Neuronal stem cell (in vitro differentiated cells): Measurements from ENCODE around the gene TNRC6B.

Experiments used
- DNase-seq: peaks from one replicate; pipeline ENCODE4 v3.0.0-alpha.2; 2013; ENCODE audit warnings: low spot score
- H2AFZ ChIP-seq: one replicate; pipeline ENCODE4 v1.6.1; 2013; ENCODE audit warnings: mild to moderate bottlenecking, low read length, inconsistent platforms
- H2AK5ac ChIP-seq: 2 replicates; pipeline ENCODE4 v1.6.1; 2013; ENCODE audit warnings: low read depth, mild to moderate bottlenecking, inconsistent platforms, low read length, moderate library complexity, mixed read lengths
- H2BK120ac ChIP-seq: 2 replicates; pipeline ENCODE4 v1.6.1; 2013; ENCODE audit warnings: low read depth, mild to moderate bottlenecking, inconsistent platforms, low read length, moderate library complexity, mixed read lengths
- H2BK12ac ChIP-seq: one replicate; pipeline ENCODE4 v1.6.1; 2013; ENCODE audit warnings: low read length, inconsistent platforms
- H2BK15ac ChIP-seq: 2 replicates; pipeline ENCODE4 v1.6.1; 2013; ENCODE audit warnings: mild to moderate bottlenecking, low read length, inconsistent platforms, mixed read lengths
- H2BK5ac ChIP-seq: one replicate; pipeline ENCODE4 v1.6.1; 2013; ENCODE audit warnings: inconsistent platforms, mild to moderate bottlenecking, low read length, moderate library complexity
- H3K14ac ChIP-seq: one replicate; pipeline ENCODE4 v1.6.1; 2013; ENCODE audit warnings: low read length, inconsistent platforms
- H3K18ac ChIP-seq: 2 replicates; pipeline ENCODE4 v1.6.1; 2013; ENCODE audit warnings: low read length, inconsistent platforms
- H3K23ac ChIP-seq: 2 replicates; pipeline ENCODE4 v1.6.1; 2013; ENCODE audit warnings: low read depth, mild to moderate bottlenecking, mixed read lengths, low read length, inconsistent platforms; ENCODE audit not compliant: poor library complexity
- H3K27ac ChIP-seq: replicated peaks from 3 replicates; pipeline ENCODE4 v1.5.1; 2013; ENCODE audit warnings: low read length, inconsistent platforms
- H3K27me3 ChIP-seq, 3 experiments: 2 replicates each; pipeline ENCODE4 v1.6.1; 2013; ENCODE audit warnings: low read length in 3 of 3, mild to moderate bottlenecking in 2 of 3, inconsistent platforms in 1 of 3, low read depth in 1 of 3, mixed read lengths in 1 of 3, moderate library complexity in 1 of 3; ENCODE audit not compliant: control insufficient read depth in 3 of 3, insufficient read depth in 3 of 3
- H3K36me3 ChIP-seq, 2 donors: replicated peaks in 1 of 2; 2 replicates each; pipeline ENCODE4 v1.6.1; 2013; ENCODE audit warnings: low read length in 2 of 2; ENCODE audit not compliant: control insufficient read depth in 2 of 2, insufficient read depth in 2 of 2
- H3K4ac ChIP-seq: 2 replicates; pipeline ENCODE4 v1.6.1; 2013; ENCODE audit warnings: inconsistent platforms, mild to moderate bottlenecking, low read length, moderate library complexity
- H3K4me1 ChIP-seq, 2 donors: 1 replicate in 1 of 2; 2 replicates in 1 of 2; pipeline ENCODE4 v1.6.1; 2013; ENCODE audit warnings: low read length in 2 of 2, low read depth in 1 of 2; ENCODE audit not compliant: control insufficient read depth in 2 of 2, insufficient read depth in 1 of 2
- H3K4me2 ChIP-seq: one replicate; pipeline ENCODE4 v1.6.1; 2013; ENCODE audit warnings: mild to moderate bottlenecking, low read length, inconsistent platforms; ENCODE audit not compliant: insufficient read depth, poor library complexity, severe bottlenecking
- H3K4me3 ChIP-seq, 2 donors: 2 replicates each; pipeline ENCODE4 v1.5.1; 2013; ENCODE audit warnings: low read length in 2 of 2, mild to moderate bottlenecking in 2 of 2, inconsistent platforms in 1 of 2, moderate library complexity in 1 of 2
- H3K79me1 ChIP-seq: one replicate; pipeline ENCODE4 v1.6.1; 2013; ENCODE audit warnings: low read depth, mild to moderate bottlenecking, inconsistent platforms, low read length, moderate library complexity
- H3K9ac ChIP-seq: one replicate; pipeline ENCODE4 v1.6.1; 2013; ENCODE audit warnings: mild to moderate bottlenecking, low read depth, low read length, inconsistent platforms; ENCODE audit not compliant: poor library complexity
- H3K9me3 ChIP-seq, 2 donors: replicated peaks in 1 of 2; 2 replicates each; pipeline versions ENCODE3 to v1.6.1; 2013; ENCODE audit warnings: low read length in 2 of 2, mild to moderate bottlenecking in 2 of 2, inconsistent platforms in 1 of 2, low read depth in 1 of 2, mixed read lengths in 1 of 2, moderate library complexity in 1 of 2; ENCODE audit not compliant: control insufficient read depth in 2 of 2, insufficient read depth in 1 of 2
- H4K8ac ChIP-seq: one replicate; pipeline ENCODE4 v1.6.1; 2013; ENCODE audit warnings: low read depth, mild to moderate bottlenecking, inconsistent platforms, low read length, moderate library complexity
- H4K91ac ChIP-seq: one replicate; pipeline ENCODE4 v1.6.1; 2013; ENCODE audit warnings: low read length, low read depth, mild to moderate bottlenecking, inconsistent platforms; ENCODE audit not compliant: poor library complexity
- WGBS, 2 donors: extraction: QIAGEN DNeasy Blood & Tissue Kit; methylation state at CpG; one replicate each; pipeline ENCODE4 v1.1.7; 2013; ENCODE audit warnings: missing lambda C conversion rate in 2 of 2, mixed read lengths in 1 of 2; ENCODE audit not compliant: insufficient read length in 2 of 2, insufficient replicate concordance in 1 of 2; ENCODE audit errors: extremely low coverage in 2 of 2; 5-methylcytosine and 5-hydroxymethylcytosine counted together

TNRC6B gene

DNA sequence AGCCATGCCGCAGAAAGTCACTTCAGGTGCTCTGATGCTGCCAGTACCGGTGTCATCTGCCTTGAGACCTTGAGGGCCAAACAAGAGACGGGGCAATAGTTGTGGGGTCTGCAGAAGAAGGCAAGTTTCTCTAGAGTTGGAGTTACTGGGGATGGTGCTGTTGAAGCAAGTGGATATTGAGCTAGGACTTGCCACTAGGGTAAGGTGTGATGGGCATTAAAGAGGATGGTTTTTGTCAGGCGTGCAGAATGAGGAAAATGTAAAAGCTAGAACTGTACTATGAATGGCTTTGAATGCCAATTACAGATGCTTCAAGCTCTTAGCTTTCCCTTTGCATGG, 61.6 kb downstream of the TNRC6B start:
- Histone ChIP-seq H2BK15ac (no peak overlapping the region), H2AK5ac (no peak overlapping the region), H3K14ac (no peak overlapping the region), H2BK12ac (no peak overlapping the region), H2BK5ac (no peak overlapping the region), H4K91ac (no peak overlapping the region), H3K23ac (no peak overlapping the region), H4K8ac (no peak overlapping the region), H3K79me1 (peaks cover 7% of the 10 kb centered on the region), H3K27me3 (no peaks in the 10 kb centered on the region), H3K36me3 (peaks cover 2 to 29% of the 10 kb centered on the region in 2 donors), H3K4me3 (no peak overlapping the region), H2AFZ (no peak overlapping the region), H3K9ac (no peak overlapping the region), H3K4me2 (no peak overlapping the region), H2BK120ac (no peak overlapping the region), H3K27ac (no peak overlapping the region), H3K4me1 (peaks cover 10 to 28% of the 10 kb centered on the region in 2 donors), H3K18ac (no peak overlapping the region), H3K9me3 (peaks cover 0 to 1% of the 10 kb centered on the region in 2 donors), H3K4ac (no peak overlapping the region)
- DNase-seq: no peak
- no CpG with 5 or more reads among the region's 4 CpGs for WGBS, 2 donors

DNA sequence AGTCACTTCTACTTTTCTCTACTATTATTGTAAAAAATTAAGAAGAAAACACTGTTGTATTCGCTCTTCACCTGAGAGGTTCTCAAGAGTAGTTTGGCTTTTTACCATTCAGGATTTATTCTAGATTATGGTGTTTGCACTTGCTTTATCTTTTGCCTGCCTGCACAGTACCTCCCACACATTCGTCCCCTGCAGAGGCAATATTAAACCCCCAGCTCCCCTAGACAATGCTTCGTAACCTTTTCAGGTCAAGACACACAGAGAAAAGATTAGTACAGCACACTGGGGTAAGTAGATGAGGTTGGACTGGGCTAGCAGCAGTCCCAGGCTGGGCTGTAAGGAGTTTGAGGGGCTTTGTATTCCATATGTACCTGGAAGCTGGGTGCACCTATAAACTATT, 62.4 kb downstream of the TNRC6B start:
- no CpG with 5 or more reads among the region's 3 CpGs for WGBS, 2 donors
- no peak overlapping the region for H4K91ac ChIP-seq

DNA sequence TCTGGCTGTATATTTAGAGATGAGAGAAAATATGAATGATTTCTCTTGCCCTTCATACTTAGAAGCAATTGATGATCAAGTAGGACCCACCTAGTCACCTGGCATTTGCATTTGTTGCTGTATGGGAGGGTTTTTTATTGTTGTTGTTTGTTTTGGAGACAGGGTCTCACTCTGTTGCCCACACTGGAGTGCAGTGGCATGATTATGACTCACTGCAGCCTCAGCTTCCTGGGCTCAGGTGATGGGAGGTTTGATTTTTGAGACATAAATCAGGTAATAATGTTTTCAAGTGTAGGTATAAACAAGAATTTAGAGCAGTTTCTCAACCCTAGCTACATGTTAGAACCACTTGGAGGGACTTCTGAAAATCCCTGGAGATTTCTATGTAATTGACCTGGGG, 63.0 kb downstream of the TNRC6B start:
- H3K9ac ChIP-seq: no peak overlapping the region
- no peak overlapping the region for H3K4me2 ChIP-seq
- peaks cover 10 to 28% of the 10 kb centered on the region in 2 donors for H3K4me1 ChIP-seq
- no peak overlapping the region for H2BK120ac ChIP-seq
- H2BK15ac ChIP-seq: no peak overlapping the region
- no peak overlapping the region for H3K4ac ChIP-seq
- no peak overlapping the region for H3K23ac ChIP-seq
- no peak overlapping the region for H2BK5ac ChIP-seq
- H3K4me3 ChIP-seq: no peak overlapping the region
- no peak overlapping the region for H2AFZ ChIP-seq
- H3K27ac ChIP-seq: no peak overlapping the region
- no peak for DNase-seq
- H4K8ac ChIP-seq: no peak overlapping the region
- H3K36me3 ChIP-seq: peaks cover 2 to 30% of the 10 kb centered on the region in 2 donors
- peaks cover 0 to 1% of the 10 kb centered on the region in 2 donors for H3K9me3 ChIP-seq
- no peak overlapping the region for H2AK5ac ChIP-seq
- no peak overlapping the region for H3K14ac ChIP-seq
- H3K27me3 ChIP-seq: no peaks in the 10 kb centered on the region
- peaks cover 7% of the 10 kb centered on the region for H3K79me1 ChIP-seq
- no peak overlapping the region for H4K91ac ChIP-seq
- no peak overlapping the region for H2BK12ac ChIP-seq
- no peak overlapping the region for H3K18ac ChIP-seq

More for the DNA sequence above, 62.4 kb downstream of the TNRC6B start:
- Histone ChIP-seq H3K27ac (no peak overlapping the region), H3K18ac (no peak overlapping the region), H3K79me1 (peaks cover 7% of the 10 kb centered on the region), H3K9ac (no peak overlapping the region), H3K4ac (no peak overlapping the region), H3K14ac (no peak overlapping the region), H2BK15ac (no peak overlapping the region), H2AK5ac (no peak overlapping the region), H2BK120ac (no peak overlapping the region), H3K36me3 (peaks cover 2 to 32% of the 10 kb centered on the region in 2 donors), H4K8ac (no peak overlapping the region), H3K4me2 (no peak overlapping the region), H2BK12ac (no peak overlapping the region), H3K23ac (no peak overlapping the region), H2AFZ (no peak overlapping the region), H3K4me3 (no peak overlapping the region), H3K4me1 (peaks cover 10 to 28% of the 10 kb centered on the region in 2 donors), H3K27me3 (no peaks in the 10 kb centered on the region), H3K9me3 (peaks cover 0 to 1% of the 10 kb centered on the region in 2 donors), H2BK5ac (no peak overlapping the region)
- peak; percentile 54 for DNase-seq

DNA sequence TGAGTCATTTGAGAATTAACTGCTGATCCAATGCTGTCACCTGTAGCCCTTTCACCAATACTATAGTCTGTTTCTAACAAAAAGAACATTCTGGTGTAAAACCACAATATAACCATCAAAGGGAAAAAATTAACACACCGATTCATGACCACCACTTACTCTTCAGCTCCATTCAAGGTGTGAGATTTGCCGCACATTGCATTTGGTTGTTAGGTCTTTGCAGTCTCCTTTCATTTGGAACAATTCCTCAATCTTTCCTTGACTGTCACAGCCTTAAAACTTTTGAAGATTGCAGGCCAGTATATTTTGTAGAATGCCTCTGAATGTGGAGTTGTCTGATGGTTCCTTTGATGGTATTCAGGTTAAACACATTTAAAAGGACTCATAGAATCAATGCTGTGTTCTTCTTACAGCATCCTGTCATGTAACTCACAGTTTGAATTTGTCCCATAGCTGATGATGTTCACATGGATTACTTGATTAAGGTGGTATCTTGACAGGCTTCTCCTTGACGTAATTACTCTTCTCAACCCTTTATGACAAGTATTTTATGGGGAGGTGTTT, 63.6 kb downstream of the TNRC6B start:
- no peak overlapping the region for H3K4me3 ChIP-seq
- H3K9ac ChIP-seq: no peak overlapping the region
- no peak overlapping the region for H2BK120ac ChIP-seq
- H3K4ac ChIP-seq: no peak overlapping the region
- no peak overlapping the region for H2BK12ac ChIP-seq
- H3K9me3 ChIP-seq: peaks cover 0 to 1% of the 10 kb centered on the region in 2 donors
- H3K14ac ChIP-seq: no peak overlapping the region
- no peak overlapping the region for H3K23ac ChIP-seq
- H2BK15ac ChIP-seq: no peak overlapping the region
- peaks cover 2 to 30% of the 10 kb centered on the region in 2 donors for H3K36me3 ChIP-seq
- WGBS, 2 donors: no CpG with 5 or more reads among the region's 3 CpGs
- H2AFZ ChIP-seq: no peak overlapping the region
- no peak for DNase-seq
- peaks cover 7% of the 10 kb centered on the region for H3K79me1 ChIP-seq
- H3K27ac ChIP-seq: no peak overlapping the region
- peaks cover 10 to 28% of the 10 kb centered on the region in 2 donors for H3K4me1 ChIP-seq
- no peak overlapping the region for H2BK5ac ChIP-seq
- H2AK5ac ChIP-seq: no peak overlapping the region
- H4K8ac ChIP-seq: no peak overlapping the region
- no peaks in the 10 kb centered on the region for H3K27me3 ChIP-seq
- H4K91ac ChIP-seq: no peak overlapping the region
- no peak overlapping the region for H3K18ac ChIP-seq
- no peak overlapping the region for H3K4me2 ChIP-seq
